HepG2 (cell line): ENCODE measurements around the gene NGRN. TPM values are rescaled to one million over a fixed set of nuclear protein-coding genes. Genes with fewer than 3 reads are reported as not detected.

ENCODE experiments used
- HMG20B ChIP-seq: conservative IDR thresholded peaks from 2 replicates; pipeline ENCODE4 v1.6.1; 2016; ENCODE audit warnings: missing genetic modification reagents, missing compliant biosample characterization
- HNF1B ChIP-seq: sonication (generic); formaldehyde crosslinking; IDR thresholded peaks from 2 replicates; pipeline ENCODE4 v1.5.1; 2020; ENCODE audit warnings: mild to moderate bottlenecking, moderate library complexity, missing genetic modification reagents
- HNRNPK ChIP-seq: fragments of 200-400 bp; formaldehyde crosslinking; IDR thresholded peaks from 2 replicates; pipeline ENCODE4 v1.6.1; 2018; ENCODE audit warnings: low read length, low read depth, moderate library complexity, mild to moderate bottlenecking; ENCODE audit not compliant: poor library complexity, severe bottlenecking
- JUN ChIP-seq: sonication (generic); formaldehyde crosslinking; IDR thresholded peaks from 2 replicates; pipeline ENCODE4 v1.4.0; 2020; ENCODE audit warnings: mild to moderate bottlenecking, missing genetic modification reagents
- KLF15 ChIP-seq: sonication (generic); formaldehyde crosslinking; IDR thresholded peaks from 2 replicates; pipeline ENCODE4 v1.8.1; 2023; ENCODE audit warnings: borderline replicate concordance, mild to moderate bottlenecking, inconsistent platforms, missing genetic modification reagents, mixed read lengths
- NCOA5 ChIP-seq: sonication (generic); formaldehyde crosslinking; IDR thresholded peaks from 2 replicates; pipeline ENCODE4 v1.4.0; 2020; ENCODE audit warnings: missing genetic modification reagents
- NFATC3 ChIP-seq: sonication (generic); formaldehyde crosslinking; IDR thresholded peaks from 2 replicates; pipeline ENCODE4 v1.5.1; 2020; ENCODE audit warnings: mild to moderate bottlenecking, missing genetic modification reagents
- POLR2AphosphoS5 ChIP-seq: IDR thresholded peaks from 2 replicates; pipeline ENCODE4 v1.6.1; 2012; ENCODE audit warnings: low read depth, low read length
- RBFOX2 ChIP-seq: fragments of 200-400 bp; formaldehyde crosslinking; IDR thresholded peaks from 2 replicates; pipeline ENCODE4 v1.6.1; 2017; ENCODE audit warnings: low read depth, mild to moderate bottlenecking, low read length
- RNF2 ChIP-seq: fragments of 450-650 bp; conservative IDR thresholded peaks from 2 replicates; pipeline ENCODE4 v1.6.1; 2016; ENCODE audit warnings: low read depth
- TBP ChIP-seq: sonication (generic); formaldehyde crosslinking; IDR thresholded peaks from 2 replicates; pipeline ENCODE4 v1.5.0; 2020; ENCODE audit warnings: missing genetic modification reagents
- ZBTB37 ChIP-seq: sonication (generic); formaldehyde crosslinking; IDR thresholded peaks from 2 replicates; pipeline ENCODE4 v1.4.0; 2020; ENCODE audit warnings: mild to moderate bottlenecking, missing genetic modification reagents
- ZBTB8A ChIP-seq: sonication (generic); formaldehyde crosslinking; IDR thresholded peaks from 2 replicates; pipeline ENCODE4 v1.4.0; 2020; ENCODE audit warnings: mild to moderate bottlenecking, low read depth, missing genetic modification reagents, borderline replicate concordance
- ZKSCAN1 ChIP-seq: fragments of 150-350 bp; IDR thresholded peaks from 2 replicates; pipeline ENCODE4 v1.6.1; 2014; ENCODE audit warnings: low read length
- ZNF224 ChIP-seq: sonication (generic); formaldehyde crosslinking; IDR thresholded peaks from 2 replicates; pipeline ENCODE4 v1.5.0; 2020; ENCODE audit warnings: mild to moderate bottlenecking, missing genetic modification reagents
- ZNF615 ChIP-seq: sonication (generic); formaldehyde crosslinking; IDR thresholded peaks from 2 replicates; pipeline ENCODE4 v1.5.0; 2020; ENCODE audit warnings: mild to moderate bottlenecking, missing genetic modification reagents, borderline replicate concordance
- polyA plus RNA-seq, 8 experiments: library from polyadenylated mRNA; depleted of rRNA in 3 of 8; stranded (reverse) in 7 of 8; unstranded in 1 of 8; fragments of >200 nt; fragmentation: Illumina TruSeq in 4 of 8; extraction: Trizol in 4 of 8; gene quantifications; 2 replicates each; pipeline versions ENCODE4 v1.2.1 to v1.2.3, GENCODE V29; 2011 to 2016; ENCODE audit warnings: low read depth in 4 of 8, missing spikeins in 1 of 8, mixed read lengths in 1 of 8; ENCODE audit not compliant: insufficient read depth in 1 of 8
- total RNA-seq, 5 experiments: library from RNA; depleted of rRNA; stranded (reverse); fragments of >200 nt; fragmentation: Illumina TruSeq; extraction: Trizol; gene quantifications; 2 replicates each; pipeline ENCODE4 v1.2.3, GENCODE V29; 2016; ENCODE audit warnings: low read depth in 1 of 5
- TF ChIP-seq, protein P1 (sequence below): fragments of 450-650 bp; IDR thresholded peaks from 2 replicates; pipeline ENCODE4 v1.6.1; 2017; ENCODE audit warnings: mild to moderate bottlenecking
- TF ChIP-seq, protein P2 (sequence below): sonication (generic); formaldehyde crosslinking; IDR thresholded peaks from 2 replicates; pipeline ENCODE4 v1.8.0; 2022; ENCODE audit warnings: missing genetic modification reagents, low read depth, mild to moderate bottlenecking, borderline replicate concordance
- TF ChIP-seq, protein P3 (sequence below): sonication (generic); formaldehyde crosslinking; IDR thresholded peaks from 2 replicates; pipeline ENCODE4 v1.4.0; 2020; ENCODE audit warnings: low read depth, mild to moderate bottlenecking, missing genetic modification reagents
- TF ChIP-seq, protein P4 (sequence below): sonication (generic); formaldehyde crosslinking; IDR thresholded peaks from 2 replicates; pipeline ENCODE4 v1.4.0; 2020; ENCODE audit warnings: missing genetic modification reagents

NGRN gene
- total and polyA plus RNA-seq, 2 of the 13 experiments (the other 11 are each of a cell fraction or from before 2014, with no cell fraction given): 39.8 to 63.7 TPM

DNA sequence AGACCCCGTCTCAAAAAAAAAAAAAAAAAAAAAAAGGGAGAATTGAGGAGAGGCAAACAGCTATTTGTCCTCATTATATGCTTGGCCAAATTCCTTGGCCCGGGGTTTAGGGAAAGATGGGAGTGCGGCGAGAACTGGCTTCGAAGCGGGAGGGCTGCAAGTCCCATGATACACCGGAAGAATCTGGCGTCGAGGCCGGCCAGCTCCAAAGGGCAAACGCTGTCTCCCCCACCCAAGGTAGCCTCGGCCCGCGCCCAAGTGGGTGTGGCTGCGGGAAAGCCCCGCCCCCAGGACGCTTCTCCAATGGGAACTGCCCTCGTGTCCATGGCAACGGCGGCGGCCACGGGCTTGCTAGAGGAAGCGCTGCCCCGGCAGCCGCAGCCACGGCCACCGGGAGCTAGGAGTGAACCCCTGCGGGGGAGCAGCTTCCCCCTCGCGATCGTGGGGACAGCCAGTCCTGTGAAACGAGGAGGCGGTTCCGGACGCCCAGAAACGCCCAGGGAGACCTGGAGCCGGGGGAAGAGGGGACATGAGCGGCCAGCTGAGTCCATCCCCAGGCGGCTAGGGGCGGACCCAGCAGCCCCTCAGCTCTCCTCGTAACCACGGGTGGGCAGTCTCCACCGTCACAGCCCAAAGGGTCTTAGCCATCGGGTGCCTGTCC lies 16.1 kb upstream of the NGRN start, which contains the start of gene TTLL13 (continued):
- TF ChIP-seq, protein P1, sequence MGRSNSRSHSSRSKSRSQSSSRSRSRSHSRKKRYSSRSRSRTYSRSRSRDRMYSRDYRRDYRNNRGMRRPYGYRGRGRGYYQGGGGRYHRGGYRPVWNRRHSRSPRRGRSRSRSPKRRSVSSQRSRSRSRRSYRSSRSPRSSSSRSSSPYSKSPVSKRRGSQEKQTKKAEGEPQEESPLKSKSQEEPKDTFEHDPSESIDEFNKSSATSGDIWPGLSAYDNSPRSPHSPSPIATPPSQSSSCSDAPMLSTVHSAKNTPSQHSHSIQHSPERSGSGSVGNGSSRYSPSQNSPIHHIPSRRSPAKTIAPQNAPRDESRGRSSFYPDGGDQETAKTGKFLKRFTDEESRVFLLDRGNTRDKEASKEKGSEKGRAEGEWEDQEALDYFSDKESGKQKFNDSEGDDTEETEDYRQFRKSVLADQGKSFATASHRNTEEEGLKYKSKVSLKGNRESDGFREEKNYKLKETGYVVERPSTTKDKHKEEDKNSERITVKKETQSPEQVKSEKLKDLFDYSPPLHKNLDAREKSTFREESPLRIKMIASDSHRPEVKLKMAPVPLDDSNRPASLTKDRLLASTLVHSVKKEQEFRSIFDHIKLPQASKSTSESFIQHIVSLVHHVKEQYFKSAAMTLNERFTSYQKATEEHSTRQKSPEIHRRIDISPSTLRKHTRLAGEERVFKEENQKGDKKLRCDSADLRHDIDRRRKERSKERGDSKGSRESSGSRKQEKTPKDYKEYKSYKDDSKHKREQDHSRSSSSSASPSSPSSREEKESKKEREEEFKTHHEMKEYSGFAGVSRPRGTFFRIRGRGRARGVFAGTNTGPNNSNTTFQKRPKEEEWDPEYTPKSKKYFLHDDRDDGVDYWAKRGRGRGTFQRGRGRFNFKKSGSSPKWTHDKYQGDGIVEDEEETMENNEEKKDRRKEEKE: no peak
- TF ChIP-seq HMG20B: no peak
- TF ChIP-seq NCOA5 (CRISPR knock-in tag): no peak
- TF ChIP-seq HNRNPK: no peak
- TF ChIP-seq RBFOX2: peak; percentile 79
- TF ChIP-seq ZNF224: peak; percentile 70; the same call in 1 of the 2 replicates
- TF ChIP-seq ZBTB37: no peak
- 0 out of 2 replicates have a peak, but pooled peaks have one; percentile 41 for TF ChIP-seq HNF1B
- TF ChIP-seq TBP (CRISPR knock-in tag): no peak
- peak; percentile 68 for TF ChIP-seq POLR2AphosphoS5
- TF ChIP-seq NFATC3 (CRISPR knock-in tag): no peak
- no peak for TF ChIP-seq JUN (CRISPR knock-in tag)
- no peak for TF ChIP-seq ZNF615 (CRISPR knock-in tag)
- TF ChIP-seq ZKSCAN1: no peak
- TF ChIP-seq, protein P2, sequence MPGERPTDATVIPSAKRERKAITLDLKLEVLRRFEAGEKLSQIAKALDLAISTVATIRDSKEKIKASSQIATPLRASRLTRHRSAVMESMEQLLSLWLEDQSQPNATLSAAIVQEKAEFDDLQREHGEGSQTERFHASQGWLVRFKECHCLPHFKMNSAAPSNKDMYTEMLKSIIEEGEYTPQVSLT (CRISPR knock-in tag): no peak
- TF ChIP-seq ZBTB8A (CRISPR knock-in tag): no peak
- TF ChIP-seq, protein P3, sequence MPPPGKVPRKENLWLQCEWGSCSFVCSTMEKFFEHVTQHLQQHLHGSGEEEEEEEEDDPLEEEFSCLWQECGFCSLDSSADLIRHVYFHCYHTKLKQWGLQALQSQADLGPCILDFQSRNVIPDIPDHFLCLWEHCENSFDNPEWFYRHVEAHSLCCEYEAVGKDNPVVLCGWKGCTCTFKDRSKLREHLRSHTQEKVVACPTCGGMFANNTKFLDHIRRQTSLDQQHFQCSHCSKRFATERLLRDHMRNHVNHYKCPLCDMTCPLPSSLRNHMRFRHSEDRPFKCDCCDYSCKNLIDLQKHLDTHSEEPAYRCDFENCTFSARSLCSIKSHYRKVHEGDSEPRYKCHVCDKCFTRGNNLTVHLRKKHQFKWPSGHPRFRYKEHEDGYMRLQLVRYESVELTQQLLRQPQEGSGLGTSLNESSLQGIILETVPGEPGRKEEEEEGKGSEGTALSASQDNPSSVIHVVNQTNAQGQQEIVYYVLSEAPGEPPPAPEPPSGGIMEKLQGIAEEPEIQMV: no peak
- TF ChIP-seq, protein P4, sequence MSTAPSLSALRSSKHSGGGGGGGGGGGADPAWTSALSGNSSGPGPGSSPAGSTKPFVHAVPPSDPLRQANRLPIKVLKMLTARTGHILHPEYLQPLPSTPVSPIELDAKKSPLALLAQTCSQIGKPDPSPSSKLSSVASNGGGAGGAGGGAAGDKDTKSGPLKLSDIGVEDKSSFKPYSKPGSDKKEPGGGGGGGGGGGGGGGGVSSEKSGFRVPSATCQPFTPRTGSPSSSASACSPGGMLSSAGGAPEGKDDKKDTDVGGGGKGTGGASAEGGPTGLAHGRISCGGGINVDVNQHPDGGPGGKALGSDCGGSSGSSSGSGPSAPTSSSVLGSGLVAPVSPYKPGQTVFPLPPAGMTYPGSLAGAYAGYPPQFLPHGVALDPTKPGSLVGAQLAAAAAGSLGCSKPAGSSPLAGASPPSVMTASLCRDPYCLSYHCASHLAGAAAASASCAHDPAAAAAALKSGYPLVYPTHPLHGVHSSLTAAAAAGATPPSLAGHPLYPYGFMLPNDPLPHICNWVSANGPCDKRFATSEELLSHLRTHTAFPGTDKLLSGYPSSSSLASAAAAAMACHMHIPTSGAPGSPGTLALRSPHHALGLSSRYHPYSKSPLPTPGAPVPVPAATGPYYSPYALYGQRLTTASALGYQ (CRISPR knock-in tag): no peak; the same call in 1 of the 2 replicates
- 0 out of 2 replicates have a peak, but pooled peaks have one; percentile 46 for TF ChIP-seq RNF2
- no peak for TF ChIP-seq KLF15 (CRISPR knock-in tag)
